ENCODE data around the gene YWHAG. TPM values are rescaled to one million over a fixed set of nuclear protein-coding genes. Genes with fewer than 3 reads are reported as not detected.

Gene YWHAG
- total and polyA plus RNA-seq, 9 of the 15 experiments (the other 6 are each of a cell fraction or from before 2014, with no cell fraction given) = 30.4 to 246 (median 94.5) TPM

DNA sequence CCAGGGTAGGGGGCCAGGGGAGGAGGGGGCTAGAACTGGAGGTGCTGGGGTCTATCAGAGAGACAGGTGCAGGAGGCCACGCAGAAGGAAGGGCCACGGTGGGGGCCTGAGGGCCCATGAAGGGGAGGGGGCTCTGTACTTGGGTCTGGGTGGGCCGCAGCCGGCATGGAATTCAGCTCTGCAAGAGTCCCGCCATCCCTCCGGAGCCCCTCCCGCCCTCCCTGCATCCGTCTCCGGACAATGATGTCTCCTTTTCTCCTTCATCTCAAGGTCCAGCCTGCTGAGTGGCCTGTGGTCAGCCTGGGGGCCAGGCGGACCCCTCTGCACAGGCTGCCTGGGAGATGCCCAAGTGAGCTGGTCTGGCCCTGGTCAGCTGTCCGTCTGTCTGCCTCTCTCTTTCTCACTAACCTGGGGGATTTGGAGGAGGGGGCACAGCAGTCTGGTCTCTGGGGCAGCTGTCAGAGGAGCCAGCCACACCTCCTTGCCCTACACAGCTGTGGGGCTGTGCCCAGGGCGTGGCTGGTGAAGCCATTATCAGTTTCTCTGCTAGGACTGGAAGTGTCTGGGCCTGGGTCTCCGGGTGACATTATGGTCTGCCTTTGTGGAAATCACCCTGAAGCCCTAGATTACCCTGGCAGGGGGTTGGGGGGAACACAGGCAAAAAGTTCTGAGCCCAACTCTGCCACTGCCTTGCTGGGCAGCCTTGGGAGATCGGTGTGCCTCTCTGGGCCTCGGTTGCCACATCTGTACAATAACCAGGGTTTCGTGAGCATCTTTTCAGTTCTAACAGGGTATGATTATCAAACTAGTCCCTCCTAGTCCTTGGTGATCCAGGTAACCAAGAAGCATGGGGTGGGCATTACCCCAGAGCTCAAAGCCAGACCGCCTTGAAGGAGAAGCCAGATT lies 75.3 kb downstream of the YWHAG start:
- peaks cover 31 to 49% of the 10 kb centered on the region in 2 experiments; a peak in 4 of 5 replicates for H3K27me3 ChIP-seq (ENCODE audit: control insufficient read depth in 2 of 2, insufficient read depth in 2 of 2, low read length in 2 of 2)
- no peak overlapping the region for H2AFZ ChIP-seq (ENCODE audit: low read depth, low read length)
- no peaks in the 10 kb centered on the region for H3K9me3 ChIP-seq (replicated peaks; ENCODE audit: control insufficient read depth, insufficient read depth, low read depth, low read length)
- BruUV-seq (replicated peaks) = no TSS peak
- peaks cover 0 to 40% of the 10 kb centered on the region in 2 experiments; a peak in 3 of 5 replicates for H3K4me1 ChIP-seq (replicated peaks in 1 of 2; ENCODE audit: control insufficient read depth in 2 of 2, insufficient read depth in 2 of 2, low read length in 2 of 2)
- FAIRE-seq = no peak
- H3K4me2 ChIP-seq (ENCODE audit: insufficient read depth, low read length) = no peak overlapping the region
- ChIA-PET POLR2A (interaction anchor here (0.6 kb wide), 1 partner anchor 439 kb away, joined by 4 read pairs; no protein-coding TSS in a partner anchor), CTCF (ENCODE audit: low intra/inter-chr PET ratio) (interaction anchor here (0.6 kb wide), 1 partner anchor 83 kb away, joined by 4 read pairs; no protein-coding TSS in a partner anchor)
- H3K4me3 ChIP-seq = no peak overlapping the region
- H3K9ac ChIP-seq (ENCODE audit: insufficient read depth in 1 of 2, low read depth in 2 of 2, low read length in 2 of 2) = no peak overlapping the region
- H3K9me1 ChIP-seq (ENCODE audit: control insufficient read depth, insufficient read depth, low read length) = no peaks in the 10 kb centered on the region
- intact Hi-C loops (cut with micrococcal nuclease) (no loop called here), in situ Hi-C loops (cut with MboI) (no loop called here)
- DNase-seq (ENCODE audit: extremely low read depth in 1 of 4, low spot score in 3 of 4) = no peak
- no peaks in the 10 kb centered on the region for H3K79me2 ChIP-seq (ENCODE audit: control insufficient read depth, insufficient read depth, low read length)
- TF ChIP-seq BCOR (IDR thresholded peaks at IDR 0.05) = peak; percentile 46
- peak; percentile 19 for TF ChIP-seq RBM25 (IDR thresholded peaks at IDR 0.05; ENCODE audit: low read depth, low read length, severe bottlenecking)
- TF ChIP-seq, protein P1, sequence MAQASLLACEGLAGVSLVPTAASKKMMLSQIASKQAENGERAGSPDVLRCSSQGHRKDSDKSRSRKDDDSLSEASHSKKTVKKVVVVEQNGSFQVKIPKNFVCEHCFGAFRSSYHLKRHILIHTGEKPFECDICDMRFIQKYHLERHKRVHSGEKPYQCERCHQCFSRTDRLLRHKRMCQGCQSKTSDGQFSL (CRISPR knock-in tag; IDR thresholded peaks at IDR 0.05) = 0 out of 2 replicates have a peak, but pooled peaks have one; percentile 21
- TF ChIP-seq, protein P1 (tag; IDR thresholded peaks at IDR 0.05) = no peak
- no peak for TF ChIP-seq MAZ (CRISPR knock-in tag; conservative IDR thresholded peaks at IDR 0.05 in 1 of 2, IDR thresholded peaks at IDR 0.05 in 1 of 2)
- TF ChIP-seq ZNF77 (CRISPR knock-in tag; IDR thresholded peaks at IDR 0.05) = no peak
- peak; percentile 50 for TF ChIP-seq ZFP36 (IDR thresholded peaks at IDR 0.05; ENCODE audit: low read depth, low read length, partially characterized antibody)
- TF ChIP-seq, protein P2, sequence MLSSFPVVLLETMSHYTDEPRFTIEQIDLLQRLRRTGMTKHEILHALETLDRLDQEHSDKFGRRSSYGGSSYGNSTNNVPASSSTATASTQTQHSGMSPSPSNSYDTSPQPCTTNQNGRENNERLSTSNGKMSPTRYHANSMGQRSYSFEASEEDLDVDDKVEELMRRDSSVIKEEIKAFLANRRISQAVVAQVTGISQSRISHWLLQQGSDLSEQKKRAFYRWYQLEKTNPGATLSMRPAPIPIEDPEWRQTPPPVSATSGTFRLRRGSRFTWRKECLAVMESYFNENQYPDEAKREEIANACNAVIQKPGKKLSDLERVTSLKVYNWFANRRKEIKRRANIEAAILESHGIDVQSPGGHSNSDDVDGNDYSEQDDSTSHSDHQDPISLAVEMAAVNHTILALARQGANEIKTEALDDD (IDR thresholded peaks at IDR 0.05) = 0 out of 2 replicates have a peak, but pooled peaks have one; percentile 17
- TF ChIP-seq PHTF2 (CRISPR knock-in tag; IDR thresholded peaks at IDR 0.05) = no peak
- H4K20me1 ChIP-seq (replicated peaks; ENCODE audit: control insufficient read depth, insufficient read depth, low read length) = no peaks in the 10 kb centered on the region
- H3K27ac ChIP-seq (ENCODE audit: extremely low read depth, low read depth, low read length) = no peak overlapping the region
- H3K36me3 ChIP-seq (ENCODE audit: control insufficient read depth, insufficient read depth, low read length) = no peaks in the 10 kb centered on the region
- WGBS (ENCODE audit: insufficient coverage, low coverage, missing lambda C conversion rate) = 19% methylated on average over 13 of the region's 17 CpGs
- no peak for ATAC-seq
